Thyroid gland (tissue), 4 donors: ENCODE results near the gene GLG1.
"Not testable (repeated sequence)": the region's sequence is repeated elsewhere in the genome, so short reads cannot be mapped to it uniquely, and the experiment has no call there.

Source experiments
- CTCF ChIP-seq, 6 experiments: fragments of 200-600 bp in 3 of 6; fragments of 450-650 bp in 3 of 6; sonication (generic) in 3 of 6; IDR thresholded peaks; one replicate each; pipeline ENCODE4 v1.5.1; 2016 to 2019; ENCODE audit warnings: antibody characterized with exemption in 6 of 6, mild to moderate bottlenecking in 2 of 6, inconsistent platforms in 1 of 6, moderate library complexity in 1 of 6
- POLR2A ChIP-seq, 2 donors: fragments of 450-650 bp; IDR thresholded peaks; one replicate each; pipeline ENCODE4 v1.6.1; 2017; ENCODE audit warnings: antibody characterized with exemption in 2 of 2, mild to moderate bottlenecking in 2 of 2, moderate library complexity in 1 of 2

GRCh38 chr16:74652883-74653282 is 46.0 kb upstream of the GLG1 start:
- not testable (repeated sequence) for TF ChIP-seq CTCF, POLR2A (IDR thresholded peaks at IDR 0.05)
